ENCODE measurements around the gene FIGLA. TPM values are rescaled to one million over a fixed set of nuclear protein-coding genes. Genes with fewer than 3 reads are reported as not detected.

Gene FIGLA
- total RNA-seq, 4 donors from 2014 or later: not detected

DNA sequence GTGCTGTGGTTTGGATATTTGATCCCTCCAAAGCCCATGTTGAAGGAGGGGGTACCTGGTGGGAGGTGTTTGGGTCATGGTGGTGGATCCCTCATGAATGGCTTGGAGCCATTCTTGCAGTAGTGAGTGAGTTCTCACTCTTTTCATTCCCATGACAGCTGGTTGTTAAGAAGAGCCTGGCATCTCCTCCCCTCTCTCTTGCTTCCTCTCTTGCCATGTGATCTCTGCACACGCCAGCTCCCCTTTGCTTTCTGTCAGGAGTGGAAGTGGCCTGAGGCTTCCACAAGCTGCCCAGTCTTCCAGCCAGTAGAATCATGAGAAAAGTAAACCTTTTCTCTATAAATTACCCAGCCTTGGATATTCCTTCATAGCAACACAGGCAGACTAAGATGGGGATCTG, 31.0 kb downstream of the FIGLA start:
- DNase-seq (ENCODE audit: low spot score in 2 of 2): no peak
- H3K4me3 ChIP-seq: no peak overlapping the region
- WGBS: 60% methylated on average over 1 of the region's 1 CpG
- TF ChIP-seq POLR2AphosphoS5 (IDR thresholded peaks at IDR 0.05): no peak
- no peak for TF ChIP-seq POLR2A (IDR thresholded peaks at IDR 0.05)
- TF ChIP-seq EP300 (IDR thresholded peaks at IDR 0.05): no peak
- TF ChIP-seq, protein P1, sequence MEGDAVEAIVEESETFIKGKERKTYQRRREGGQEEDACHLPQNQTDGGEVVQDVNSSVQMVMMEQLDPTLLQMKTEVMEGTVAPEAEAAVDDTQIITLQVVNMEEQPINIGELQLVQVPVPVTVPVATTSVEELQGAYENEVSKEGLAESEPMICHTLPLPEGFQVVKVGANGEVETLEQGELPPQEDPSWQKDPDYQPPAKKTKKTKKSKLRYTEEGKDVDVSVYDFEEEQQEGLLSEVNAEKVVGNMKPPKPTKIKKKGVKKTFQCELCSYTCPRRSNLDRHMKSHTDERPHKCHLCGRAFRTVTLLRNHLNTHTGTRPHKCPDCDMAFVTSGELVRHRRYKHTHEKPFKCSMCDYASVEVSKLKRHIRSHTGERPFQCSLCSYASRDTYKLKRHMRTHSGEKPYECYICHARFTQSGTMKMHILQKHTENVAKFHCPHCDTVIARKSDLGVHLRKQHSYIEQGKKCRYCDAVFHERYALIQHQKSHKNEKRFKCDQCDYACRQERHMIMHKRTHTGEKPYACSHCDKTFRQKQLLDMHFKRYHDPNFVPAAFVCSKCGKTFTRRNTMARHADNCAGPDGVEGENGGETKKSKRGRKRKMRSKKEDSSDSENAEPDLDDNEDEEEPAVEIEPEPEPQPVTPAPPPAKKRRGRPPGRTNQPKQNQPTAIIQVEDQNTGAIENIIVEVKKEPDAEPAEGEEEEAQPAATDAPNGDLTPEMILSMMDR (IDR thresholded peaks at IDR 0.05): no peak
- H3K4me1 ChIP-seq: no peaks in the 10 kb centered on the region
- H3K9me3 ChIP-seq: no peaks in the 10 kb centered on the region
- H3K27ac ChIP-seq: no peak overlapping the region
- no peaks in the 10 kb centered on the region for H3K36me3 ChIP-seq
- peaks cover 32% of the 10 kb centered on the region for H3K27me3 ChIP-seq

DNA sequence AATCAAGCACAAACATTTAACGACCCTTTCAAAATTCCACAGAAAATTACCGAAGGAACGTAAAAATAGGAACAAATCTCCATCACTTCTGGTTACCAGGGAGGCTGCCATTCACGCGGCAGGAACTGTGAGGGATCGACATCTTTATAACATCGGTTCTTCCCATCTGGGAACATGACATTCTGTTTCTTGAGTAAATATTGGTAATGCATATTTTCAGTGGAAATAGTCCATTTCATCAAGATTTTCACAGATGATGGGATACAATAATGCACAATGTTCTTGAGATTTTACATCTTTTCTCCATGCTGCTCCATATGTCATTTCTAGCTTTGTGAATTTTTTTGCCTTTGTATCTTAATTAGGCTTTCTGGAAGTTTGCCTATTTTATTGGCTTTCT, 32.5 kb downstream of the FIGLA start:
- DNase-seq (ENCODE audit: low spot score in 2 of 2): no peak
- TF ChIP-seq EP300 (IDR thresholded peaks at IDR 0.05): no peak
- TF ChIP-seq, protein P1 (IDR thresholded peaks at IDR 0.05): no peak
- no peak for TF ChIP-seq POLR2A (IDR thresholded peaks at IDR 0.05)
- TF ChIP-seq POLR2AphosphoS5 (IDR thresholded peaks at IDR 0.05): no peak
- H3K27ac ChIP-seq: no peak overlapping the region
- H3K9me3 ChIP-seq: no peaks in the 10 kb centered on the region
- H3K36me3 ChIP-seq: no peaks in the 10 kb centered on the region
- no peak overlapping the region for H3K4me3 ChIP-seq
- H3K4me1 ChIP-seq: no peaks in the 10 kb centered on the region
- peaks cover 32% of the 10 kb centered on the region for H3K27me3 ChIP-seq
- 89% methylated on average over 7 of the region's 7 CpGs for WGBS

DNA sequence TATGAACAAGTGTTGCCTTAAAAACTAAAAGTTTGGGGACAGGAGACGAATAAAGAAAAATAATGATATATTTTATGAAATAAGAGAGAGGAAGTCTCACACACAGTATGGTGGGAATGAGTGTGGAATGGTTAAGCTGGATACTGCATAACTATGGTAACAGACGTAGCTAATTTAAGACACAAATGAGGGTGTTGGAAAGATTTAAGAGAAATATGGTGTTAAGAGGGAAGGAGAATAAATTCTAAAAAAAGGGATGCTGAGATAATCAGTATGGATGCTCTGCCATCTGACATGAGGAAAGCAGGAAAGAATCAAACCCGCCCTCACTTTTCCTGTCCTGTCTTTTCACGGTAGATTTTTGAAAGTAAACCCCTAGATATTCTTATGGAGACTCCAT, 33.1 kb downstream of the FIGLA start:
- Histone ChIP-seq H3K27me3 (peaks cover 33% of the 10 kb centered on the region), H3K4me1 (no peaks in the 10 kb centered on the region), H3K36me3 (no peaks in the 10 kb centered on the region), H3K27ac (no peak overlapping the region), H3K9me3 (no peaks in the 10 kb centered on the region), H3K4me3 (no peak overlapping the region)
- WGBS: 71% methylated on average over 4 of the region's 4 CpGs
- TF ChIP-seq POLR2A (IDR thresholded peaks at IDR 0.05) (no peak), POLR2AphosphoS5 (IDR thresholded peaks at IDR 0.05) (no peak), EP300 (IDR thresholded peaks at IDR 0.05) (no peak)
- TF ChIP-seq, protein P1 (IDR thresholded peaks at IDR 0.05): no peak
- no peak for DNase-seq (ENCODE audit: low spot score in 2 of 2)

DNA sequence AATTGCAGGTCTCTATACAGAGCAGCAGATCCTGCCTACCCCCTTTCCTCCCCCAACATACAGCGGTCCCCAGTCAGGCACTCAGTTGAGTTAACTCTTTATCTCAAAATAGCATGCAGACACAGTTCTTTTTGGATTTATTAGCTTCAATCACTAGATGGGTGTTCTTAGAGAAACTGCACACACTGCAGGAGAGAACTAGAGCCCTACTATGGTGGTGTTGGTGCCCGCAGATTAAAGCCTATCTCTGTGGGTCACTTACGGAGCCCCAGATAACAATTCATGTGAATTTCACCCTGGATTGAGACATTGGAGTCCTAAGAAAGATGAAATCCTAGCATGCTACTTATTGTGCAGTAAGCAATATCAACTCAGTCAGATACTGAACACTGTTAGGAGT, 34.3 kb downstream of the FIGLA start:
- Histone ChIP-seq H3K4me1 (no peaks in the 10 kb centered on the region), H3K36me3 (no peaks in the 10 kb centered on the region), H3K9me3 (no peaks in the 10 kb centered on the region), H3K27ac (no peak overlapping the region), H3K27me3 (peaks cover 33% of the 10 kb centered on the region), H3K4me3 (no peak overlapping the region)
- DNase-seq (ENCODE audit: low spot score in 2 of 2): no peak
- TF ChIP-seq, protein P1 (IDR thresholded peaks at IDR 0.05): no peak
- TF ChIP-seq POLR2A (IDR thresholded peaks at IDR 0.05): no peak
- no peak for TF ChIP-seq POLR2AphosphoS5 (IDR thresholded peaks at IDR 0.05)
- TF ChIP-seq EP300 (IDR thresholded peaks at IDR 0.05): no peak
- 94% methylated on average over 3 of the region's 3 CpGs for WGBS

DNA sequence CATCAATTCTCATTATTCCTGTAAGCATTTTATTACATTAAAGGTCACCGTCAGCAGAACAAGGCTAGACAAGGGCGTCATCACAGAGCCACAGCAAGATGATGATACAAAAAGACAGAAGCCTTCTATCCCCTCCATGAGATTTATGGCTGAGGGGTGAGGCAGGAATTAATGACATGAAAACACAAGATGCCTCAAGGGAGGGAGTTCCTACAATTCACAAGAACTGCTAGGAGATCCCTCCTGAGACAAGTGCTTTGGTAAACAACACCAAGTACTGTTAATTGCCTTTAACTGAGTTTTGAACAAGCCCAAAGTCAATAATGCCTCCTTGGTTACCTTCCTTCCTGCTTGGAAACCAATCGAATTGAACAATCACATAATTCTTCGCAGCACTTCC, 36.5 kb downstream of the FIGLA start:
- 66% methylated on average over 4 of the region's 4 CpGs for WGBS
- Histone ChIP-seq H3K9me3 (no peaks in the 10 kb centered on the region), H3K27me3 (peaks cover 42% of the 10 kb centered on the region), H3K36me3 (no peaks in the 10 kb centered on the region), H3K4me3 (no peak overlapping the region), H3K4me1 (no peaks in the 10 kb centered on the region), H3K27ac (no peak overlapping the region)
- TF ChIP-seq EP300 (IDR thresholded peaks at IDR 0.05): no peak
- no peak for TF ChIP-seq POLR2A (IDR thresholded peaks at IDR 0.05)
- no peak for TF ChIP-seq POLR2AphosphoS5 (IDR thresholded peaks at IDR 0.05)
- TF ChIP-seq, protein P1 (IDR thresholded peaks at IDR 0.05): no peak
- DNase-seq (ENCODE audit: low spot score in 2 of 2): no peak

All from suprapubic skin (tissue), 4 donors.